Measurements from ENCODE around the gene FCHSD1. TPM values are rescaled to one million over a fixed set of nuclear protein-coding genes. Genes with fewer than 3 reads are reported as not detected.

The FCHSD1 gene
- total and polyA plus RNA-seq, 2 donors (not counting 3 experiments of a cell fraction or from before 2014, with no cell fraction given): 35.1 to 37.0 TPM

GRCh38 chr5:141691286-141691866, 40.2 kb upstream of the FCHSD1 start:
- Histone ChIP-seq H3K36me3 (ENCODE audit: control insufficient read depth in 2 of 2, extremely low read depth in 1 of 2, insufficient read depth in 2 of 2, low read length in 2 of 2) (no peaks in the 10 kb centered on the region), H3K4me2 (ENCODE audit: insufficient read depth, low read length) (no peak overlapping the region), H3K27me3 (ENCODE audit: control insufficient read depth in 2 of 2, insufficient read depth in 2 of 2, low read length in 2 of 2) (no peaks in the 10 kb centered on the region), H2AFZ (ENCODE audit: low read depth, low read length) (no peak overlapping the region), H3K79me2 (ENCODE audit: control insufficient read depth, insufficient read depth, low read length) (no peaks in the 10 kb centered on the region), H3K9ac (replicated peaks; ENCODE audit: extremely low read depth, insufficient read depth, low read length) (no peak overlapping the region), H3K4me1 (ENCODE audit: control insufficient read depth, extremely low read depth, insufficient read depth, low read length) (peaks cover 26% of the 10 kb centered on the region), H3K4me3 (replicated peaks in 1 of 3; ENCODE audit: insufficient read depth in 1 of 3, low read depth in 1 of 3, low read length in 3 of 3) (no peak overlapping the region), H3K9me3 (replicated peaks; ENCODE audit: control insufficient read depth, insufficient read depth, low read length) (no peaks in the 10 kb centered on the region), H3K27ac (ENCODE audit: insufficient read depth, low read depth, low read length) (no peak overlapping the region), H4K20me1 (replicated peaks; ENCODE audit: control insufficient read depth, extremely low read depth, insufficient read depth, low read length) (no peaks in the 10 kb centered on the region), H3K9me1 (replicated peaks; ENCODE audit: control insufficient read depth, extremely low read depth, insufficient read depth, low read length) (no peaks in the 10 kb centered on the region)
- DNase-seq (ENCODE audit: low read depth, low spot score): no peak
- intact Hi-C loops (cut with micrococcal nuclease) (no loop called here), dilution Hi-C loops (cut with MboI; ENCODE audit: extremely low pct_ligation_motif_present, low sequenced_read_pairs) (no loop called here)
- ChIA-PET POLR2A (interaction anchor here (0.6 to 1.3 kb wide), 3 partner anchors 197 to 278 kb away, joined by 3 to 8 read pairs (median 3); partner anchors contain the start of gene RNF14), CTCF (interaction anchor here (0.7 to 7.7 kb wide), 53 partner anchors 8 to 453 kb away, joined by 3 to 282 read pairs (median 5); partner anchors contain the start of genes ARAP3, DELE1, FCHSD1 and GNPDA1)
- no TSS peak for BruUV-seq (replicated peaks)
- TF ChIP-seq EZH2 (IDR thresholded peaks at IDR 0.05; ENCODE audit: borderline replicate concordance, low read depth, low read length, severe bottlenecking): no peak
- TF ChIP-seq CTCF (IDR thresholded peaks at IDR 0.05; ENCODE audit: extremely low read depth in 1 of 2, insufficient read depth in 1 of 2, low read depth in 1 of 2, low read length in 2 of 2): no peak
- no peak for TF ChIP-seq MYC (IDR thresholded peaks at IDR 0.05; ENCODE audit: low read depth, low read length)
- peak; percentile 80 for TF ChIP-seq GATA2 (IDR thresholded peaks at IDR 0.05; ENCODE audit: insufficient read depth, insufficient read length, low read depth, low read length)
- no peak for TF ChIP-seq POLR2A (IDR thresholded peaks at IDR 0.05; ENCODE audit: low read depth, low read length)
- FAIRE-seq: no peak

All from endothelial cell of umbilical vein (primary cell).